MM.1S (cell line): Measurements from ENCODE around the gene PLK5.

Source experiments
- DNase-seq: peaks from one replicate; pipeline ENCODE4 v3.0.0-alpha.2; 2015
- H2AFZ ChIP-seq: fragments of 300-600 bp; sonication (generic); 2 replicates; pipeline ENCODE4 v1.6.0; 2016; ENCODE audit warnings: antibody characterized with exemption, low read length
- H3F3A ChIP-seq: fragments of 300-600 bp; sonication (generic); 2 replicates; pipeline ENCODE4 v1.6.1; 2016; ENCODE audit warnings: mild to moderate bottlenecking, antibody characterized with exemption, low read length, moderate library complexity, mixed read lengths; ENCODE audit not compliant: insufficient read depth
- H3K27ac ChIP-seq: fragments of 300-600 bp; sonication (generic); 2 replicates; pipeline ENCODE4 v1.5.1; 2016; ENCODE audit warnings: mild to moderate bottlenecking, low read length
- H3K27me3 ChIP-seq: fragments of 300-600 bp; sonication (generic); replicated peaks from 2 replicates; pipeline ENCODE4 v1.6.0; 2016; ENCODE audit warnings: low read length; ENCODE audit not compliant: insufficient read depth
- H3K36me3 ChIP-seq: fragments of 300-600 bp; sonication (generic); replicated peaks from 2 replicates; pipeline ENCODE4 v1.6.1; 2016; ENCODE audit warnings: mild to moderate bottlenecking, low read length, mixed read lengths; ENCODE audit not compliant: insufficient read depth
- H3K4me1 ChIP-seq: fragments of 300-600 bp; sonication (generic); 2 replicates; pipeline ENCODE4 v1.6.1; 2016; ENCODE audit warnings: low read length, mixed read lengths
- H3K4me2 ChIP-seq: fragments of 300-600 bp; sonication (generic); 2 replicates; pipeline ENCODE4 v1.6.0; 2016; ENCODE audit warnings: low read depth, low read length
- H3K4me3 ChIP-seq: fragments of 300-600 bp; sonication (generic); 2 replicates; pipeline ENCODE4 v1.5.1; 2016; ENCODE audit warnings: low read length, mixed read lengths
- H3K79me2 ChIP-seq: fragments of 300-600 bp; sonication (generic); 2 replicates; pipeline ENCODE4 v1.6.1; 2016; ENCODE audit warnings: mixed run types, low read length, mixed read lengths
- H3K9ac ChIP-seq: fragments of 300-600 bp; sonication (generic); 2 replicates; pipeline ENCODE4 v1.6.1; 2016; ENCODE audit warnings: low read length, mixed read lengths
- H3K9me2 ChIP-seq: fragments of 300-600 bp; sonication (generic); replicated peaks from 2 replicates; pipeline ENCODE4 v1.6.1; 2016; ENCODE audit warnings: mild to moderate bottlenecking, low read length, mixed read lengths; ENCODE audit not compliant: insufficient read depth
- H3K9me3 ChIP-seq: fragments of 300-600 bp; sonication (generic); replicated peaks from 2 replicates; pipeline ENCODE4 v1.6.1; 2016; ENCODE audit warnings: mild to moderate bottlenecking, low read length, mixed read lengths; ENCODE audit not compliant: insufficient read depth
- H4K20me1 ChIP-seq: fragments of 300-600 bp; sonication (generic); 2 replicates; pipeline ENCODE4 v1.6.1; 2016; ENCODE audit warnings: mild to moderate bottlenecking, low read length, moderate library complexity, mixed read lengths; ENCODE audit not compliant: insufficient read depth
- EZH2 ChIP-seq: fragments of 300-600 bp; sonication (generic); optimal IDR thresholded peaks from 2 replicates; pipeline ENCODE3; 2017; ENCODE audit warnings: low read depth, mild to moderate bottlenecking, antibody characterized with exemption, low read length, mixed read lengths
- EZH2phosphoT487 ChIP-seq: fragments of 300-600 bp; sonication (generic); IDR thresholded peaks from 2 replicates; pipeline ENCODE4 v1.6.1; 2018; ENCODE audit warnings: antibody characterized with exemption, low read length
- TF ChIP-seq, protein P1 (sequence below): fragments of 300-600 bp; sonication (generic); IDR thresholded peaks from 2 replicates; pipeline ENCODE4 v1.5.1; 2016; ENCODE audit warnings: antibody characterized with exemption, low read length, mixed read lengths

PLK5 gene

DNA sequence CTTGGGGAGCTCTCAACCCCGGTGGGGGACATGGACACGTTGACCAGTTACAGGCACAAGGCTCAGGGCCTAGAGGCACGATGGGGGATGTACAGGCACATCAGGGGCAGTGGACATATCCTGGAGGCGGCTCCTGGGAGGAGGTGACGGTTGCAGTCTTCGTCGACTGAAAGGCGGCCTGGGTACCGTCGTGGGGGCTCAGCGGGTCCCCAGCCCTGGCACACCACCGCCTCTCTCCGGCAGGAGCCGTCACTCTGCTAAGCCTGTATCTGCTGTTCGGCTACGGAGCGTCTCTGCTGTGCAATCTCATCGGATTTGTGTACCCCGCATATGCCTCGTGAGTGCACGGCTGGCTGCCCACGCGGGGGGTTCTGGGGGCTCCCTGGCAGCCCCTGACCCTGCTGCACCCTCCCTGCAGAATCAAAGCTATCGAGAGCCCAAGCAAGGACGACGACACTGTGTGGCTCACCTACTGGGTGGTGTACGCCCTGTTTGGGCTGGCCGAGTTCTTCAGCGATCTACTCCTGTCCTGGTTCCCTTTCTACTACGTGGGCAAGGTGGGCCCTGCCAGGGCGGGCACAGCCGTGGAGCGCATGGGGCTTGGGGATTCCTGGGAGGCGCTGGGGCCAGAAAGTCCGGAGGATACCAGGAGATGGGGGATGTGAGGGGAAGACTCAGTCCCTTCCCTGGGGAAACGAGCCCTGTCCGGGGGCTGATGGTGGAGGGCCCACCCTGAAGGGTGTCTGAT is 28.7 kb upstream of the PLK5 start:
- Histone ChIP-seq H3K27ac (no peak overlapping the region), H3K4me2 (no peak overlapping the region), H3K9me3 (no peaks in the 10 kb centered on the region), H3K36me3 (no peaks in the 10 kb centered on the region), H3K9ac (no peak overlapping the region), H3K79me2 (no peaks in the 10 kb centered on the region), H4K20me1 (no peaks in the 10 kb centered on the region), H3K4me1 (0 out of 2 replicates have a peak, but pooled peaks cover 4% of the 10 kb centered on the region), H3K4me3 (no peak overlapping the region), H3K27me3 (peaks cover 79% of the 10 kb centered on the region), H3K9me2 (no peaks in the 10 kb centered on the region), H2AFZ (no peak overlapping the region), H3F3A (no peaks in the 10 kb centered on the region)
- DNase-seq: no peak
- TF ChIP-seq, protein P1, sequence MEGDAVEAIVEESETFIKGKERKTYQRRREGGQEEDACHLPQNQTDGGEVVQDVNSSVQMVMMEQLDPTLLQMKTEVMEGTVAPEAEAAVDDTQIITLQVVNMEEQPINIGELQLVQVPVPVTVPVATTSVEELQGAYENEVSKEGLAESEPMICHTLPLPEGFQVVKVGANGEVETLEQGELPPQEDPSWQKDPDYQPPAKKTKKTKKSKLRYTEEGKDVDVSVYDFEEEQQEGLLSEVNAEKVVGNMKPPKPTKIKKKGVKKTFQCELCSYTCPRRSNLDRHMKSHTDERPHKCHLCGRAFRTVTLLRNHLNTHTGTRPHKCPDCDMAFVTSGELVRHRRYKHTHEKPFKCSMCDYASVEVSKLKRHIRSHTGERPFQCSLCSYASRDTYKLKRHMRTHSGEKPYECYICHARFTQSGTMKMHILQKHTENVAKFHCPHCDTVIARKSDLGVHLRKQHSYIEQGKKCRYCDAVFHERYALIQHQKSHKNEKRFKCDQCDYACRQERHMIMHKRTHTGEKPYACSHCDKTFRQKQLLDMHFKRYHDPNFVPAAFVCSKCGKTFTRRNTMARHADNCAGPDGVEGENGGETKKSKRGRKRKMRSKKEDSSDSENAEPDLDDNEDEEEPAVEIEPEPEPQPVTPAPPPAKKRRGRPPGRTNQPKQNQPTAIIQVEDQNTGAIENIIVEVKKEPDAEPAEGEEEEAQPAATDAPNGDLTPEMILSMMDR: no peak
- TF ChIP-seq EZH2: no peak
- TF ChIP-seq EZH2phosphoT487: no peak

DNA sequence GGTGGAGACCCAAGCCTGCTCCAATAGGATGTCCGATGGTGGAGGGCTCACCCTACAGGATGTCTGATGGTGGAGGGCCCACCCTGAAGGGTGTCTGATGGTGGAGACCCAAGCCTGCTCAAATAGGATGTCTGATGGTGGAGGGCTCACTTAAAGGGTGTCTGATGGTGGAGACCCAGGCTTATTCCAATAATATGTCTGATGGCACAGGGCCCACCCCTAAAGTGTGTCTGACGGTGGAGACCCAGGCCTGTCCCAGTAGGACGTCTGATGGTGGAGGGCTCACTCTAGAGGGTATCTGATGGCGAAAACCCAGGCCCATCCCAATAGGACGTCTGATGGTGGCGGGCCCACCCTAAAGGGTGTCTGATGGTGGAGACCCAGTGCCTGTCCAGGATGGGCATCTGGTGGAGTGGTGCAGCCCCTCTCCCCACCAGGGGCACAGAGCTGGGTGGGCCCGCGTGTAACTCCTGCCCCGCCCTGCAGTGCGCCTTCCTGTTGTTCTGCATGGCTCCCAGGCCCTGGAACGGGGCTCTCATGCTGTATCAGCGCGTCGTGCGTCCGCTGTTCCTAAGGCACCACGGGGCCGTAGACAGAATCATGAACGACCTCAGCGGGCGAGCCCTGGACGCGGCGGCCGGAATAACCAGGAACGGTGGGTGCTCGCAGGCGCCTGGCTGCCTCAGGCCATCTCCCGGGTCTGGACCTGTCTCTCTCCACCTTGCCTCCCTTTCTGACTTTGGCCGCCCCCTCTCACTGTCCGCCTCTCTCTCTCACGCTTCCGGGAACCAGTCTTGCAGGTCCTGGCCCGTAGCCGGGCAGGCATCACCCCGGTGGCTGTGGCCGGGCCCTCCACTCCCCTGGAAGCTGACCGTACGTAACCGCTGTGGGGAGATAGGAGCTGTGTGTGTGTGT is 27.8 kb upstream of the PLK5 start:
- TF ChIP-seq EZH2phosphoT487 (no peak), EZH2 (no peak)
- TF ChIP-seq, protein P1: no peak
- no peak overlapping the region for H3K4me3 ChIP-seq
- H3K36me3 ChIP-seq: no peaks in the 10 kb centered on the region

DNA sequence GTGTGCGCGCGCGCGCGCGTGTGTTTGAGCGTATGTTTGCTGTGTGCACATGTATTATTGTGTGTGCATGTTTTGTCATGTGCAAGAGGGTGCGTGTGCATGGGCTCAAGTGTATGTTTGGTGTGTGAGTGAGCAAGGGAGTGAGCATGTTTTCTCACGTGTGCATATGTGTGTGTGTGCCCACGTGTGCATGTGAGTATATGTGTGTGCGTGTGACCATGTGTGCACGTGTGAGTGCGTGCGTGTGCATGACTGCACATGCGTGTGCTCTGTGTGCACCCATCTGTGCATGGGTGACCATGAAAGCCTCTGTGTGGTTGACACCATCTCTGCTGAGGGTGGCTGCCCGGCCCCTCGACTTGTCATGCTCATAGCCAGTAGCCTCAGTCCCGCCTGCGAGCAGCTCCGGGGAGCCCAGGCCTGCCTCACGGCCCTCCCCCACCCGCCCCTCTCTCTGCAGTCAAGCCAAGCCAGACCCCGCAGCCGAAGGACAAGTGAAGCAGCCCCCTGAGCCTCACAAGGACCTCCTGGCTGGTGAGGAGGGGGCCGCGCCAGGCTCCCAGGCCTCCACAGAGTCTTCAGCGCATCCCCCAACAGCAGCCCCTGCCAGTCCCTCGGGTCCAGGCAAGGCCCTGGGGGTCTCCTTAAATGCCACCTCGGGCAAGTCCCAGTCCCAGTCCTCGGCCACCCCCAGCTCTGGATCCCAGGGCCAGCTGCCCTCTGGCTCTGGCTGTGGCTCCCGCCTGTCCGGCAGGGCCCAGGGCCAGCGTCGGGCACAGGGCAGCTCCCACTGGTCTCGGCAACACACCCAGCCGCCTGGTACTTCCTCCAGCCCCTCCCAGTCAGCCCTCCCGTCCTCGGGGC is 26.9 kb upstream of the PLK5 start:
- DNase-seq: no peak
- Histone ChIP-seq H2AFZ (no peak overlapping the region), H3K4me2 (no peak overlapping the region), H3F3A (no peaks in the 10 kb centered on the region), H3K4me3 (no peak overlapping the region), H3K9ac (no peak overlapping the region), H3K27ac (no peak overlapping the region), H3K79me2 (no peaks in the 10 kb centered on the region), H3K9me3 (no peaks in the 10 kb centered on the region), H4K20me1 (no peaks in the 10 kb centered on the region), H3K27me3 (peaks cover 77% of the 10 kb centered on the region), H3K4me1 (no peaks in the 10 kb centered on the region), H3K36me3 (no peaks in the 10 kb centered on the region), H3K9me2 (no peaks in the 10 kb centered on the region)
- TF ChIP-seq, protein P1: no peak
- TF ChIP-seq EZH2: no peak
- TF ChIP-seq EZH2phosphoT487: no peak

More for the DNA sequence above, 27.8 kb upstream of the PLK5 start:
- DNase-seq: no peak
- no peaks in the 10 kb centered on the region for H3F3A ChIP-seq
- no peak overlapping the region for H3K9ac ChIP-seq
- H4K20me1 ChIP-seq: no peaks in the 10 kb centered on the region
- no peak overlapping the region for H2AFZ ChIP-seq
- no peak overlapping the region for H3K4me2 ChIP-seq
- H3K4me1 ChIP-seq: 0 out of 2 replicates have a peak, but pooled peaks cover 4% of the 10 kb centered on the region
- H3K79me2 ChIP-seq: no peaks in the 10 kb centered on the region
- no peaks in the 10 kb centered on the region for H3K9me2 ChIP-seq
- no peak overlapping the region for H3K27ac ChIP-seq
- H3K9me3 ChIP-seq: no peaks in the 10 kb centered on the region
- H3K27me3 ChIP-seq: peaks cover 81% of the 10 kb centered on the region
